Osteoblast (primary cell): ENCODE measurements around the gene TFPI. TPM values are rescaled to one million over a fixed set of nuclear protein-coding genes. Genes with fewer than 3 reads are reported as not detected.
"Not testable (repeated sequence)": the region's sequence is repeated elsewhere in the genome, so short reads cannot be mapped to it uniquely, and the experiment has no call there.

ENCODE experiments used
- DNase-seq: peaks from one replicate; pipeline ENCODE4 v3.0.0; 2011; ENCODE audit warnings: low spot score, mixed read lengths; ENCODE audit not compliant: insufficient read length; ENCODE audit errors: missing footprints
- H2AFZ ChIP-seq: 2 replicates; pipeline ENCODE4 v1.6.0; 2011; ENCODE audit warnings: mild to moderate bottlenecking, low read length
- H3K27ac ChIP-seq: 2 replicates; pipeline ENCODE4 v1.5.1; 2011; ENCODE audit warnings: mild to moderate bottlenecking, low read depth, low read length, moderate library complexity
- H3K27me3 ChIP-seq: 2 replicates; pipeline ENCODE4 v1.6.0; 2012; ENCODE audit warnings: mild to moderate bottlenecking, control low read depth, inconsistent platforms, low read length, moderate library complexity; ENCODE audit not compliant: insufficient read depth
- H3K36me3 ChIP-seq: 2 replicates; pipeline ENCODE4 v1.5.1; 2011; ENCODE audit warnings: mild to moderate bottlenecking, low read length, control low read depth, moderate library complexity; ENCODE audit not compliant: insufficient read depth
- H3K4me1 ChIP-seq: 2 replicates; pipeline ENCODE4 v1.5.1; 2011; ENCODE audit warnings: mild to moderate bottlenecking, low read length, control low read depth, moderate library complexity; ENCODE audit not compliant: insufficient read depth
- H3K4me2 ChIP-seq: 2 replicates; pipeline ENCODE4 v1.6.0; 2011; ENCODE audit warnings: mild to moderate bottlenecking, low read length; ENCODE audit not compliant: insufficient read depth
- H3K4me3 ChIP-seq: fragments of 200-600 bp; sonication (generic); 3 replicates; pipeline ENCODE4 v1.5.1; 2012; ENCODE audit warnings: mild to moderate bottlenecking, low read length, inconsistent platforms; ENCODE audit not compliant: insufficient read depth
- H3K79me2 ChIP-seq: 2 replicates; pipeline ENCODE4 v1.6.0; 2012; ENCODE audit warnings: mild to moderate bottlenecking, low read length, control low read depth, inconsistent platforms; ENCODE audit not compliant: insufficient read depth
- H3K9me3 ChIP-seq: 2 replicates; pipeline ENCODE4 v1.5.1; 2011; ENCODE audit warnings: low read depth, low read length, control low read depth
- H4K20me1 ChIP-seq: 2 replicates; pipeline ENCODE4 v1.6.0; 2012; ENCODE audit warnings: mild to moderate bottlenecking, low read length, control low read depth; ENCODE audit not compliant: insufficient read depth
- total RNA-seq: library from RNA; depleted of rRNA; stranded (reverse); fragments of >200 nt; gene quantifications from 2 replicates; pipeline ENCODE4 v1.2.3, GENCODE V29; 2012
- TF ChIP-seq, protein P1 (sequence below): IDR thresholded peaks from 2 replicates; pipeline ENCODE4 v1.5.1; 2011; ENCODE audit warnings: mild to moderate bottlenecking, low read depth, low read length, moderate library complexity; ENCODE audit errors: extremely low read depth

TFPI gene
- total RNA-seq, 1 donor: 123 TPM

DNA sequence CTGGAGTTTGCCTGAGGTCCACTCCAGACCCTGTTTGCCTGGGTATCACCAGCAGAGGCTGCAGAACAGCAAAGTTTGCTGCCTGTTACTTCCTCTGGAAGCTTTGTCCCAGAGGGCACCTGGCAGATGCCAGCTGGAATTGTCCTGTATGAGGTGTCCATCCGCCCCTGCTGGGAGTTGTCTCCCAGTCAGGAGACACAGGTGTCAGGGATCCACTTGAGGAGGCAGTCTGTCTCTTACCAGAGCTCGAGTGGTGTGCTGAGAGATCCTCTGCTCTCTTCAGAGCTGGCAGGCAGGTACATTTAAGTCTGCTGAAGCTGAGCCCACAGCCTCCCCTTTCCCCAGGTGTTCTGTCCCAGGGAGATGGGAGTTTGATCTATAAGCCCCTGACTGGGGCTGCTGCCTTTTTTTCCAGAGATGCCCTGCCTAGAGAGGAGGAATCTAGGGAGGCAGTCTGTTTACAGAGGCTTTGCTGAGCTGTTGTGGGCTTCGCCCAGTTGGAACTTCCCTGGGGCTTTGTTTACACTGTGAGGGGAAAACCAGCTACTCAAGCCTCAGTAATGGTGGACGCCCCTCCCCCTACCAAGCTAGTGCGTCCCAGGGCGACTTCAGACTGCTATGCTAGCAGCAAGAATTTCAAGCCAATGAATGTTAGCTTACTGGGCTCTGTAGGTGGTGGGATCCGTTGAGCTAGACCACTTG, 34.7 kb downstream of the TFPI start:
- H2AFZ ChIP-seq: no peak overlapping the region
- no peaks in the 10 kb centered on the region for H3K4me1 ChIP-seq
- H3K79me2 ChIP-seq: peaks cover 6% of the 10 kb centered on the region
- no peaks in the 10 kb centered on the region for H4K20me1 ChIP-seq
- TF ChIP-seq, protein P1, sequence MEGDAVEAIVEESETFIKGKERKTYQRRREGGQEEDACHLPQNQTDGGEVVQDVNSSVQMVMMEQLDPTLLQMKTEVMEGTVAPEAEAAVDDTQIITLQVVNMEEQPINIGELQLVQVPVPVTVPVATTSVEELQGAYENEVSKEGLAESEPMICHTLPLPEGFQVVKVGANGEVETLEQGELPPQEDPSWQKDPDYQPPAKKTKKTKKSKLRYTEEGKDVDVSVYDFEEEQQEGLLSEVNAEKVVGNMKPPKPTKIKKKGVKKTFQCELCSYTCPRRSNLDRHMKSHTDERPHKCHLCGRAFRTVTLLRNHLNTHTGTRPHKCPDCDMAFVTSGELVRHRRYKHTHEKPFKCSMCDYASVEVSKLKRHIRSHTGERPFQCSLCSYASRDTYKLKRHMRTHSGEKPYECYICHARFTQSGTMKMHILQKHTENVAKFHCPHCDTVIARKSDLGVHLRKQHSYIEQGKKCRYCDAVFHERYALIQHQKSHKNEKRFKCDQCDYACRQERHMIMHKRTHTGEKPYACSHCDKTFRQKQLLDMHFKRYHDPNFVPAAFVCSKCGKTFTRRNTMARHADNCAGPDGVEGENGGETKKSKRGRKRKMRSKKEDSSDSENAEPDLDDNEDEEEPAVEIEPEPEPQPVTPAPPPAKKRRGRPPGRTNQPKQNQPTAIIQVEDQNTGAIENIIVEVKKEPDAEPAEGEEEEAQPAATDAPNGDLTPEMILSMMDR: no peak
- DNase-seq: no peak
- peaks cover 28% of the 10 kb centered on the region for H3K36me3 ChIP-seq
- H3K4me2 ChIP-seq: no peak overlapping the region
- H3K9me3 ChIP-seq: no peaks in the 10 kb centered on the region
- H3K27ac ChIP-seq: no peak overlapping the region
- no peaks in the 10 kb centered on the region for H3K27me3 ChIP-seq
- no peak overlapping the region for H3K4me3 ChIP-seq

DNA sequence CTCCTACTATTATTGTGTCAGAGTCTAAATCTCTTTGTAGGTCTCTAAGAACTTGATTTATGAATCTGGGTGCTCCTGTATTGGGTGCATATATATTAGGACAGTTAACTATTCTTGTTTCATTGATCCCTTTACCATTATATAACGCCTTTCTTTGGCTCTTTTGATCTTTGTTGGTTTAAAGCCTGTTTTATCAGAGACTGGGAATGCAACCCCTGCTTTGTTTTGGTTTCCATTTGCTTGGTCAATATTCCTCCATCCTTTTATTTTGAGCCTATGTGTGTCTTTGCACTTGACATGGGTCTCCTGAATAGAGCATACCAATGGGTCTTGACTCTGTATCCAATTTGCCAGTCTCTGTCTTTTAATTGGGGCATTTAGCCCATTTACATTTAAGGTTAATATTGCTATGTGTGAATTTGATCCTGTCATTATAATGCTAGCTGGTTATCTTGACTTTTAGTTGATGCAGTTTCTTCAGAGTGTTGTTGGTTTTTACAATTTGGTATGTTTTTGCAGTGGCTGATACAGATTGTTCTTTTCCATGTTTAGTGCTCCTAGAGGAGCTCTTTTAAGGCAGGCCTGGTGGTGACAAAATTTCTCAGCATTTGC, 36.4 kb downstream of the TFPI start:
- H3K36me3 ChIP-seq: peaks cover 28% of the 10 kb centered on the region
- not testable (repeated sequence) for H2AFZ ChIP-seq, H3K27me3 ChIP-seq, H3K79me2 ChIP-seq, H3K4me1 ChIP-seq, H3K9me3 ChIP-seq, DNase-seq, H3K27ac ChIP-seq, H4K20me1 ChIP-seq, H3K4me3 ChIP-seq, H3K4me2 ChIP-seq

DNA sequence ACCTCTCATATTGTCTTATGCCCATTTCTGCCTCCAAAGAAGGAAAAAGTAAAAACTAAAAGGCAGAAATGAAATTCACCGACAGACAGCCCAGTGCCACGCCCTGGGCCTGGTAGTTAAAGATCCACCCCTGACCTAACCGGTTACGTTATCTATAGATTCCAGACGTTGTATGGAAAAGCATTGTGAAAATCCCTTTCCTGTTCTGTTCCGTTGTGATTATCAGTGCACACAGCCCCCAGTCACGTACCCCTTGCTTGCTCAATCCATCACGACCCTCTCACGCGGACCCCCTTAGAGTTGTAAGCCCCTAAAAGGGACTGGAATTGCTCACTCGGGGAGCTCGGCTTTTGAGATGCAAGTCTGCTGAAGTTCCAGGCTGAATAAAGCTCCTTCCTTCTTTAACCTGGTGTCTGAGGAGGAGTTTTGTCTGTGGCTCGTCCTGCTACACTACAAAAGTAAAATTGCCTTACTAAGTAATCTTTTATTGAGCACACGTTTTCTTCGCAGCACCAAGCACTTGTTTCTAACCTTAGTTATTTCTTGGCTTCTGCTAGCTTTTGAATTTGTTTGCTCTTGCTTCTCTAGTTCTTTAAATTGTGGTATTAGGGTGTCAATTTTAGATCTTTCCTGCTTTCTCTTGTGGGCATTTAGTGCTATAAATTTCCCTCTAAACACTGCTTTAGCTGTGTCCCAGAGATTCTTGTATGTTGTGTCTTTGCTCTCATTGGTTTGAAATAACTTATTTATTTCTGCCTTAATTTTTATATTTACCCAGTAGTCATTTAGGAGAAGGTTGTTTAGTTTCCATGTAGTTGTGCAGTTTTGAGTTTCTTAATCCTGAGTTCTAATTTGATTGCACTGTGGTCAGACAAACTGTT, 37.4 kb downstream of the TFPI start:
- H4K20me1 ChIP-seq, H3K4me3 ChIP-seq, H3K27me3 ChIP-seq, H3K79me2 ChIP-seq, DNase-seq, H3K4me1 ChIP-seq, H3K9me3 ChIP-seq, H3K27ac ChIP-seq, H3K4me2 ChIP-seq, H2AFZ ChIP-seq: not testable (repeated sequence)
- H3K36me3 ChIP-seq: peaks cover 24% of the 10 kb centered on the region

DNA sequence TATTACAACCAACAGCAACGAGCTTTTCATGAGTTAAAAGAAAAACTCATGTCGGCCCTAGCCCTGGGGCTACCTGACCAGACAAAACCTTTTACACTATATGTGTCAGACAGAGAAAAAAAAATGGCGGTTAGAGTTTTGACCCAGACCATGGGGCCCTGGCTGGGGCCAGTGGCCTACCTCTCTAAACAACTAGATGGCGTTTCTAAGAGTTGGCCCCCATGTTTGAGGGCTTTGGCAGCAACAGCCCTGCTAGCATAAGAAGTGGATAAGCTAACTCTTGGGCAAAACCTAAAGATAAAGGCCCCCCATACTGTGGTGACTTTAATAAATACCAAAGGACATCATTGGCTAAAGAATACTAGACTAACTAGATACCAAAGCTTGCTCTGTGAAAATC, 39.3 kb downstream of the TFPI start:
- no peaks in the 10 kb centered on the region for H4K20me1 ChIP-seq
- no peaks in the 10 kb centered on the region for H3K27me3 ChIP-seq
- no peak overlapping the region for H2AFZ ChIP-seq
- H3K4me2 ChIP-seq: no peak overlapping the region
- no peak overlapping the region for H3K4me3 ChIP-seq
- TF ChIP-seq, protein P1: no peak
- H3K36me3 ChIP-seq: peaks cover 7% of the 10 kb centered on the region
- H3K4me1 ChIP-seq: peaks cover 3% of the 10 kb centered on the region
- H3K9me3 ChIP-seq: no peaks in the 10 kb centered on the region
- no peak overlapping the region for H3K27ac ChIP-seq
- no peak for DNase-seq
- H3K79me2 ChIP-seq: peaks cover 5% of the 10 kb centered on the region

DNA sequence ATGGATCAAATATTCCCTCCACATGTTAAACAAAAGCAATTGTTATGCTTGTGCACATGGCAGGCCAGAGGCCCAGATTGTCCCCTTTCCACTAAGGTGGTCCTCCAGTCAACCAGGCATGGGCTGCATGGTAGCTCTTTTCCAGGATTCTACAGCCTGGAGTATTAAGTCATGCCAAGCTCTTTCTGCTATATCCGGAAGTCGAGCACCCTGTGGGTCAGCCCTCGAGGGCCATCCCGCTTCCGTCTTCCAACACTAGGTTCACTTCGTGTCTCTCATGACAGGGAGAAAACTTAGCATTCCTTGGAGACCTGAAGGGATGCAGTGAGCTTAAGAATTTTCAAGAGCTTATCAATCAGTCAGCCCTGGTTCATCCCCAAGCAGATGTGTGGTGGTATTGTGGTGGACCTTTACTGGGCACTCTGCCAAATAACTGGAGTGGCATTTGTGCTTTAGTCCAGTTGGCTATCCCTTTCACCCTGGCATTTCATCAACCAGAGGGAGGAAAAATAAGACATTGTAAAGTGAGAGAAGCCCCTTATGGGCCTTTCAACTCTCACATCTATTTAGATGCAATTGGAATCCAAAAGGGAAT, 39.9 kb downstream of the TFPI start:
- H4K20me1 ChIP-seq, H3K4me2 ChIP-seq, H3K27me3 ChIP-seq, H2AFZ ChIP-seq, H3K4me1 ChIP-seq, H3K79me2 ChIP-seq, H3K4me3 ChIP-seq, H3K27ac ChIP-seq, H3K9me3 ChIP-seq, DNase-seq, H3K36me3 ChIP-seq: not testable (repeated sequence)

DNA sequence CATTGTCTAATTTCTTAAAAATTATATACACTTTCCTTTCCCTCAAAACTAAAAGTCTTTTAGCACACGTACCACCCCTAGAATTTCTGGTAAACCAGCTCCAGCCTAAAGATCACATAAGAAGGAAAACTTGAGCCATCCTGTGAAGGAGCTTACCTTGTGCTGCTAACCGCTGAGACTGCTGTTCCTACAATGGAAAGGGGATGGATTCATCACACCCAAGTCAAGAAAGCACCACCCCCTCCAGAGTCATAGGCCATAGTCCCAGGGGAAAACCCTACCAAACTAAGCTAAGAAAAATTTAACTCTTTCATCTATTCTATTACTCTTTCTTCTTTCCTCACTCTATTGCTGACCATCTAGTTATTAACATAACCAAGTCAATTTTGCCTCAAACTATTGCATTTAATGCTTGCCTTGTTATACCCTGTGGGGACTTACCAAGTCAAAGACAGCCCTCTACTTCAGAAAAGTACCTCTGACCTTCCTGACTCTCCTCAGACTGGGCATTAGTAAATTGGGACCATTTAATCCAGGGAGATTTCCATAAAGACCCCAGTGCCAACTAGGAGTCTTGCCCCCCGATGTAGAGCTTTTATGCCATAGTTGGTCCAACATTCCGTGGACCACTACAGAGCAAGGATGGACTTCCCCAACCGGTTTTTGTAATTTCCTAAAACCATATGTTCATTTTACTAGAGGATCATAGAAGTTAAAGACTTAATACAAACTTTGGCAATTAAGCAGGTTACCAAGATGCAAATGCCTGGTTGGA, 40.6 kb downstream of the TFPI start:
- Histone ChIP-seq H3K4me2 (peak overlapping the region; percentile 58), H3K4me3 (peak overlapping the region; percentile 50)
- not testable (repeated sequence) for H3K27ac ChIP-seq, H4K20me1 ChIP-seq, H3K4me1 ChIP-seq, H3K9me3 ChIP-seq, H3K27me3 ChIP-seq, H3K79me2 ChIP-seq, H2AFZ ChIP-seq, H3K36me3 ChIP-seq, DNase-seq
